NCI-H2029 (cell line): ENCODE measurements around the gene PSME4.
"Not testable (repeated sequence)": the region's sequence is repeated elsewhere in the genome, so short reads cannot be mapped to it uniquely, and the experiment has no call there.

Source experiments
- DNase-seq: peaks from one replicate; lab custom pipeline; 2025; lab: John Stamatoyannopoulos, UW

The PSME4 gene

DNA sequence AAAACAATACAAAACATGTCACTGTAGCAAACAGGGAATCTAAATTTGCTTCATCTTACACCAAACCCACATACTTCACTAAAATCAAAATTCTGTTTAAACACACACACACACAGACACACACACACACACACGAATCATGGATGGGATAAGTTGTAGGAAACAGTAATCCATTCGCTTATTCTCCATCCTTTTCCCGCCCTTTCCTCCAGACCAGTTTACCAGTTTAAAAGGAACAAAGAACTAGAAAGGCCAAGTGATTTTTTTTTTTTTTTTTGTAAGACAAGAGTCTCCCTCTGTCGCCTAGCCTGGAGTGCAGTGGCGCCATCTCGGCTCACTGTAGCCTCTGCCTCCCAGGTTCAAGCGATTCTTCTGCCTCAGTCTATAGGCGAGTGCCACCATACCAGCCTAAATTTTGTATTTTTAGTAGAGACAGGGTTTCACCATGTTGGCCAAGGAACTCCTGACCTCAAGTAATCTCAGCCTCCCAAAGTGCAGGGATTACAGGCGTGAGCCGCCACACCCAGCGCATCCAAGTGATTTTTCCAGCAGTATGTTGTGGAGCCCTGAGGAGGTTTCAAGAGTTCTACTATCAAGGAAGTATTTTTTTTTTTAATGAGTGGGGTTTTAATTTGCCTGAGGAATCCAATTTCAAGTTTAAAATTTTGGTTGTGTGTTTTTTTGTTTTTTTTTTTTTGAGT, 5.7 kb downstream of the PSME4 start:
- DNase-seq: no peak

DNA sequence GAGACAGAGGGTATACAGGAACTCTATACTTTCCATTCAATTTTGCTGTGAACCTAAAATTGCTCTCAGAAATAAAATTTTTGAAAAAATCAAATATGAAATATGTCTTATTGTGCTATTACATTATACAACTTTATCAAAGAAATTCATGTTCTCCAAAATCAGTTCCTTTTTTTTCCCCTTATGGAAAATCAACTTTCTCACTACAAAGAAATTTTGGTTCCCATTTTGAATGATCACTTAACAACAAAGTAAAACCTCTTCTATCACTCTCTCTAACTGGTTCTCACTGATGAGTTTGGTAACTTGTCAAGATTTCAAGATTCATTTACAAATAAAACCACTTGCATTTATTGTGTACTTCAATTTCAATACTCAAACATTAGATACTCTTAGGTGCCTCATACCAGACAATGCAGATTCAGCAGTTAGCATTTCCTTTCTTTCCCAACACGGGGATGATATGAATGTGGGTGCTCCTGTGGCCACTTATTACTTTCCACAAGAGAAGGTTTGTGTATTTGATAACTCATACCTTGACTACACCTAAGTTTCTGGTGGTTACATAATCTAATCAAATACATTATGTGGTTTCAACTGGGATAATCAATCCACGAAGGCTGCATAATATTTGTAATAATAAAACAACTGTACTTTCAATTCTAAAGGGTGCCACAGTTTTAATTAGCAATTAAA, 6.4 kb downstream of the PSME4 start:
- DNase-seq: no peak

DNA sequence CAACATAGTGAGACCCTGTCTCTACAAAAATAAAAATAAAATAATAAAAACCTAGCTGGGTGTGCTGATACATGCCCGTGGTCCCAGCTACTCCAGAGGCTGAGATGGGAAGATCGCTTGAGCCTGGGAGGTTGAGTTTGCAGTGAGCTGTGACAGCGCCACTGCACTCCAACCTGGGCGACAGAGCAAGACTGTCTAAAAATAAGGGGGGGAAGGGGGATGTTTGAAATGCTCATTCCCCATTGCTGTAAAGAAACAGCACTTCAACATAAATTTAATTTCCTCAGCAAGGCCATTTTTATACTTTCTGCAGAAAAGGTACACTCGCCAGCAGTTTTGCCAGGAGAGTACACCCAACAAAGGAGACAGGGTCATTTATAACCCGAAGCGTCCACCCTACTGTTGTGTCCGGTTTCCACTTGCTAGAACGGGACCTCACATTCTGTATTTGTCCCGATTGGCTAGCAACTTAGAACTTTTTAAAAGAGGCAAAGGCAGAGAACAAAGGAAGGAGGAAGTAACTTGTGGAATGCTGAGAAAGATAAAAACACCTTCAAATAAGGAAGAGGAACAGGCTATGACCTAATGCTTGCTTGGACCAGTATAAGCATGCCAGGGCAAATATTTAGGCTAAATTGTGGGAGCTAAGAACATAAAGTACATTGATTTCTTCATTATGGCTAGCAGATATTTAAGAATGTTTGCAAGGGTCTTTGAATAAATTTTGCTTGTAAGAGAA, 9.1 kb downstream of the PSME4 start:
- not testable (repeated sequence) for DNase-seq

DNA sequence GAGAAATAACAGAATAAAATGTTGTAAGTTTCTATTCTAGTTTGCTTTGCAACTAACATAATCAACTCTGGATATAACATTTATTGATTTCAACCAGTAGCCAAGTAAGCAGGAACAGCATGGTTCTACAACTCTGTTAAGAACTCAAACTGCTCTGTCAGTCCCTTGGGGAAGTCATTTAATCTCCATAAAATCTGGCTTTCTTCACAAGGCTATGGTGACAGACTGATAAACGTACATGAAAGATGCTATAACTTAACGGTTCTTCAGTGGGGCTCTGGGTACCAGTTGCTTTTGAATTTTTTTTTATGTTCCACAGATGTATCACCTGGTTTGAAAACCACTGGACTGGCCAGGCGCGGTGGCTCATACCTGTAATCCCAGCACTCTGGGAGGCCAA, 10.3 kb downstream of the PSME4 start:
- no peak for DNase-seq

DNA sequence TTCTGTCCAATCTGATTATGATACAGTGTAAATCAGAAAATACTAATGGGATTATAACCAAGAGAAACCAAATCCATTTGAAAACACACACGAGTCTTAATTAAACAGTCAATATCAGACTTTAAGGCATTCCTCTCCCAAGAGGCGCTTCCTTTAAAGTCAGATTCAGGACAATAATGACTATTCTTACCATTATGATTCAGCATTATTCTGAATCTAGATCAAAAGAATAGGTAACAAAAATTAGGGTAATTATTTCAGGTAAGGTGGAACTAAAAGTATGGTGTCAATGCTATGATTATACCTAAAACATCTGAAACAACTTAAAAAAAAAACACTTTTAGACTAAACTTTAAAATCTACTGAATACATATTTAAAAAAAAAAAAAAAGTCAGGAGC, 12.3 kb downstream of the PSME4 start:
- no peak for DNase-seq

DNA sequence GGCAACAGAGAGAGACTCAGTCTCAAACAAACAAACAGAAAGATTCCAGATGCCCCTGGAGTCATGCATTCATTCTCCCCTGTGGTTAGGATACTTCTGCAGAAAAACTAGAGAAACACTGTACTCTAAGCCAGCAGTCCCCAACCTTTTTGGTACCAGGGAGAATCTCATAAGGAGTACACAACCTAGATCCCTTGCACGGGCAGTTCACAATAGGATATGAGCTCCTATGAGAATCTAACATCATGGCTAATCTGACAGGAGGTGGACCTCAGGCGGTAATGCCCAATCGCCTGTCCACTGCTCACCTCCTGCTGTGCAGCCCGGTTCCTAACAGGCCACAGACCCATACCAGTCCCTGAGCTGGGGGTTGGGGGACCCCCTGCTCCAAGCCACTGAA, 18.3 kb downstream of the PSME4 start:
- DNase-seq: no peak

DNA sequence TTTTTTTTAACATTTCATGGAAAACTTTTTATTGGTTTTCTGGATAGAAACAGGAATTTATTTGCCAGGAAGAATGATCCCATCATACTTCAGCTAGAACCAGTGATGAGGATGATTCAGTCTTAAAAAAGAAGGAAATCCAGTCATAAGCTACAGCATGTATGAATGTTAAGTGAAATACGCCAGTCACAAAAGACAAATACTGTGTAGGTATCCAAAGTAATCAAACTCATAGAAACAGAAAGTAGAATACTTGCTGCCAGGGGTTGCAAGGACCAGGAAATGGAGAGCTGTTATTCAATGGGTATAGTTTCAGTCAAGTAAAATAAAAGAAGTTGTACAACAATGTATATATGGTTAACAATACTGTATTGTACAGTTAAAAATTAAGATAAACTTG, 21.3 kb downstream of the PSME4 start:
- no peak for DNase-seq

DNA sequence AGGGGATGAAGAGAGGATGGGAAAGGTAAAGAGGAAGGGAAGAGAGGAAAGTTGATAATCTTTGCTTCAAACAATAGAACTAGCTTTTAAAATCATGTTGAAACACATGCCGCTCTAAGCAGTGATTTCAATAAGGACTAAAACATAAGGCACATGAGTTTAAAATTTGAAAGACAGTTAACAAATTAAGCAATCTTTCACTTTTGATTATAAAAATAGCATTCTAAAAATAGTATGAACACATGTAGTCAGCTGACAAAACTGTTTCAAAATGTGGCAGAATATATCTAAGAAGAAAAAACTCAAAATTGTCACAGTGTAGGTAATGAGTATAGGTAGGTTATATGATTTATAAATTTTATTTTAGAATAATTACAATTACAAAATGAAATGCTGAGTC, 25.3 kb downstream of the PSME4 start:
- no peak for DNase-seq

DNA sequence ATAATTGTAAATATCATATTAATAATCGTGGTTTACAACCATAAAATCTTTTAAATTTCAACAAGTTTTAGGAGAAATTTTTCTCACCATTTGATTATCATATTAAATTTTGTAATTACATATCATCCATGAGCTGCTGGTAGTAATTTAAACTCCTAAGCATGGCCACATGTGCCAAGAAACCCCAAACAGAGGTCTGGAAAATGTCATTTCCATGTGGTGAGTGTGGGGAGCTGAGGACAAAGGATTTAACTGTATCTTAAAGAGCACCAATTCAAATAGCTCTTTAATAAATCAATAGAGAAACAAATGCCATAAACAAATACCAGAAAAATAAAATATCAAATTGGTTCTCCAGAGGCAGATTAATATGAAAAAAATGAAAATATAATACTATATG, 26.3 kb downstream of the PSME4 start:
- no peak for DNase-seq

DNA sequence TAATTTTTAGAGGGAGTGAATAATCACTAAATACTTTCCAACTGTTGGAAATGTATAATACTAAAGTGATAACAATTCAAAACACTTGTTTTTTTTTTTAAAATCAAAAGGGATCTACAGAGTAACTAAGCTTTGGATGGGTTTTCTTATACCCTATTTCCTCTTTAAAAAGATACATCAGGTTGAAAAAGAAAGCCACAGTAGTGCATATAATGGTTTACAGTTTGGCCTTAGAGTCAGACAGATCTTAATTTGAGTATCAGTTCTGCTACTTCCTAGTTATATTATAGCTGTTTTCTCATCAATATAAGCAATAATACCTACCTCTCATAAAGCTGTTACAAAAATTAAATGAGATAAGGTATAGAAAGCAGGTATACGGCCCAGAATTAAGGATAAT, 28.5 kb downstream of the PSME4 start:
- no peak for DNase-seq

DNA sequence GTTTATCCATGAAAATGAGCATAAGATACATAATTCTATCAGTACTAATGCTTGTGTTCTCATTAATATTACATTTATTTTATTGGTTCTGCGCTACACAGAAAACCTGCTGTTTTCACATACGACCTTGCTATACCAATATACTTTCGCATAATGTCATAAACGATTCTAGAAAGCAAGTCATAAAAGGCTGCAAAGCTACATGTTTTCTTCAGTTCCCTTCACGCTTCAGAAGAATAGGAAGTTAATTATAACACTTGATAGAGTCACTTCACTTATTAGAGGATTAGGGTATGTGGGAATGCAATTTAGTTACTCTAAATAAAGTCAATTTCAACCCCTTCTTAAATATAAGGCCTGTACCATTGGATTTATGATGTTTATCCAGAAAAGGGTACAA, 29.0 kb downstream of the PSME4 start:
- DNase-seq: no peak

DNA sequence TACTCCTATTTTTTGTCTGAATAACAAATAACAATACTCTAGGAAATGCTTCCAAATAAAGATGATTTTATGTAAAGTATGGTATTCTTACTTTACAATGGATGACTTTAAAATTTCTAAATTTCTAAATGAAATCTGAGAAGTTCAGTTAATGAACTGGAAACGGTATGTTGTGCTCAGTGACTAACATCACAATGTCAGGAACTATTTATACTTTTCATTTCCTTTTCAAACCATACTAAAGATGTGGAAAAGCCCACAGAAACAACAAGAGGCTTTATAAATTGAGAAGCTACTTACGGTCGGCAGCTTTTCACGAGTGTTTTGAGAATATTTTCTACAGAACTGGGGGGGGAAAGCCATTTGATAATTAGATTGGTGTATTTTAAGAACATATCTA, 31.1 kb downstream of the PSME4 start:
- DNase-seq: no peak

DNA sequence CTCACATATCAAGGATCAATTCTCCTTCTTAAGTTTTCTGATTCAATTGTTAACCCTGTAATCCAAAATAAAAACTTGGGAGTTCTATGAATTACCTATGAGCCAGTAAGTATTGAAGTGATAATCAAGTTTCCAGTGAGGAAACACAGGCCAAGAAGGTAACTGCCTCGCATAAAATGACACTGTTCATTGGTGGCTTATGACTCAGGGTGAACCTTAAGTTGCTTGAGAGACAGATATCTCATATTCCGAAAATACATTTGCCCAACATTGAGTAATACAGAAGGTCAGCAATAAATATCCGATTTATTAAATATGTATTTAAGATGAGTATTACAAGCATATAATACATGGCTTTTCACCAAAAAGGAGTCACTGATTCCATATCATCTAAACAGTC, 31.9 kb downstream of the PSME4 start:
- no peak for DNase-seq

DNA sequence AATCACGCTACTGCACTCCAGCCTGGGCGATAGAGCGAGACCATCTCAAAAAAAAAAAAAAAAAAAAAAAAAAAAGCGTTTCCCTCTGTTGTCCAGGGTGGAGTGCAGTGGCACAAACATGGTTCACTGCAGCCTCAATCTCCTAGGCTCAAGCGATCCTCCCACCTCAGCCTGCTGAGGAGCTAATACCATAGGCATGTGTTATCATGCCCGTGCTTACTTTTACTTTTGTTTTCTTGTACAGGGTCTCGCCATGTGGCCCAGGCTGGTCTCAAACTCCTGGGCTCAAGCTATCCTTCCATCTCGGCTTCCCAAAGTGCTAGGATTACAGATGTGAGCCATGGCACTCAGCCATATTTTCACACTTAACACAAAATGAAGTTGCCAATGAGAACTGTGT, 37.5 kb downstream of the PSME4 start:
- DNase-seq: no peak

DNA sequence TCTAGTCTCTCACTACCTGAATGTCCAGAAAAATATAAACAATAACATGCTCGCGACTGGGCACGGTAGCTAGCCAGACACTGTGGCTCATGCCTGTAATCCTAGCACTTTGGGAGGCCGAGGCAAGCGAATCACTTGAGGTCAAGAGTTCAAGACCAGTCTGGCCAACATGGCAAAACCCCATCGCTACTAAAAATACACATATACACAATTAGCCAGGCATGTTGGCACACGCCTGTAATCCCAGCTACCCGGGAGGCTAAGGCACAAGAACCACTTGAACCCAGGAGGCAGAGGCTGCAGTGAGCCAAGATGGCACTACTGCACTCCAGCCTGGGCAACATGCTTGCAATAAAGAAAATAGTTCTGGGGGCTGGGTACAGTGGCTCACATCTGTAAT, 44.5 kb downstream of the PSME4 start:
- not testable (repeated sequence) for DNase-seq

DNA sequence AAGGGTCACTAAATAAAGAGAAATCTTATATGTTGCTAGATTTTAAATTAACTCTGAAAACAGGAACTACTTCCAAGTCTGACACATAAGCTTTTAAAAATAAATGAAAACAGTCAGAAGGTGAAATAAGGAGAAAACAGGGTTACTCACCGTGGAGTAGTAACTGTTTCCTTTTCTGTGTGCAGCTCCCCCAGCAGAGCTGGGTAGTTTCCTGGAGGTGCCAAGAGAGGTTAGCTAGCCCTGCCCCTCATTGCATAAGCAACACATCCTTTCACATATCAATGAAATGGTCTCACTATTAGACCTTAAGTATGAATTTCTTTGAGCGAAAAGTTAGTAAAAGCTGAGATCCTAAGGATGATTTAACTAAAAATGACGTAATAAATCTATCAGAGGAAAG, 57.1 kb downstream of the PSME4 start:
- no peak for DNase-seq

DNA sequence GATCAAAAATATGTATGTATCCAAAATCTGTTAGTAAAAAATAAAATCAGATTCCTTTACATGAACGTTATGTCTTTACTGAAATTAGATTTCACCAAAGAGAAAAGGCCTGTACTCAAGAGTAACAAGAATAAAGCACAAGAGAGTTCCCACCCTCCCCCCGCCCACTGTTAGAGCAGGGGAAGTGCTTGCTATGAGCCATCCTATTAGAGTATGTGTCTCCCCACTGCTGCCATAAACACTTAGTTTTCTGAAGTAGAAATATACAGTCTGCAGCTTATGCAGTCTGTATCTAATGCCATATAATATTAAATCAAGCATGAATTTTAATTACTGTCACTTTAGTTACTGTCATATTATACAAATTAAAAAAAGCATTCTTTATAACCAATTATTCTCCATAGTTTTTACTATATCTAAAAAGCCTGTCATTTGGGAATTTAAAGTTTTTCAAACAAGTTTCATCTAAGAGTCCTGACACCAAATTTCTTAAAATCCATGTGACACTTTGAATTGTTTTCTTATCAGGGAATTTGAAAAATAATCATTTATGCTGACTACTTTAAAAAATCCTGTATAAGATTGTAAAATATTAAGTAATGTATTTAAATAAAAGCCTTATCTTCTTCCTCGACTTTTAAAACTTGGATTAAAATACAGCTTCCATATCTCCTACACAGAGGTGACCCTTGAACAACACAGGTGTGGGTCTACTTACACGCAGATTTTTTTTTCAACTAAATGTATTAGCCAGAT, 59.2 kb downstream of the PSME4 start:
- no peak for DNase-seq

DNA sequence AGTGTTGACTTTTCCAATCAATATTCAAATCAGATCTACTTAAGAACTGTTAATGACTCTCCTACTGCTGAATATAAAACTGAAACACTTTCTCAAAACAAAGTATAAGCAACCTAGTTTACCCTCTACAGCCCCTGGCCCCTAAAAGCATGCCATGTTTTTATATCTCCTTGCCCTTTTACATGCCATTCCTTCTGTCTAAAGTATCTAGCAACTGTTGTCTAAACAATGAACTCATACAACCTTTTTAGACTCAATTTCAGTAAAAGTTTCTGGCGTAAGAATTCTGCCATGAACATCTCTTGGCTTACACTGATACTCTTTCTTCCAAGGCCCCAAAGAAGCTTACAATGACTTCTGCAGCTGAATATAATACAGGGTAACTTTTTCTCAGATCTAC, 63.2 kb downstream of the PSME4 start:
- DNase-seq: no peak

DNA sequence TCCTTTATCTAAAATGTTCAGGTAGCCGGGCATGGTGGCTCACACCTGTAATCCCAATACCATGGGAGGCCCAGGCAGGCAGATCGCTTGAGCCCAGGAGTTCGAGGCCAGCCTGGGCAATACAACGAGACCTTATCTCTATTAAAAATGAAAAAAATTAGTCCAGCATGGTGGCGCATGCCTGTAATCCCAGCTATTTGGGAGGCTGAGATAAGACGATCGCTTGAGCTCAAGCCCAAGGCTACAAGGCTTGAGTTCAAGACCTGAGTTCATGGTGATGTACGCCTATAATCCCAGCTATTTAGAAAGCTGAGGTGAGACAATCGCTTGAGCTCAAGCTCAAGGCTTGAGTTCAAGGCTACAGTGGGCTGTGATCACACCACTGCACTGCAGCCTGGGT, 65.4 kb downstream of the PSME4 start:
- DNase-seq: no peak

DNA sequence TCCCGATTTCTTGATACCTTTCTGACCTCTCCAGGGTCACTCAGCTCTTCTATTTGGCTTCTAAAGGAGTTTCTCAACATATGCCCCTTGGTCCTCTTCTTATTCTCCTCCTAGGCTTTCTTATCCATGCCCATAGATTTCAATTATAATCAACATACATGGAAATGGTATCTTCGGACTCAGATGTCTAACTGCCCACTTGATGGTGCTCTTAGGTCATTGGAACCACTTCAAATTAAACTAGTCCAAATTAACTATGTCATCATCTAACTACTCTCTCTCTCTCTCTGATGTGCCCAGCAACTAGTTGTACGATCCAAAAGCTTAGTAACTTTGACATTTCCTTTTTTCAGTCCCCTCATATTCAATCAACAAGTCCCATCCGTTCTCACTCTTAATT, 67.8 kb downstream of the PSME4 start:
- no peak for DNase-seq

DNA sequence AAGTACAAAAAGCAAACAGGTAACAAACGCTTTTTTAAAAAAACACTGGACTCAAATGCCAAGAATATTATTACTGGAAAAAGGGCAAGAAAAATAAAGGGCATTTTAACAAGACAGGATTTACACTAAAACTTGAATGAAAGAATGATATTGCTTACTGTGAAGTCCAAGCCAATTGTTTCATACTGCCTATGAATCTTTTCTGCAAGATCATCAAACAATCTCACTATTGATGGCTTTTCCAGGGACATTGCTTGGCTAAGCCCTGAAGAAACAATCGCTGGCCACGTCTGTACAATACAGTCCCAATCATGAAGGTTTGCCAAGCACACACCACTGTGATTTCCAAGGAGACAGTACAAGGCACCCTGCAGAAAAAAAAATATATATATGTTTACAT, 69.6 kb downstream of the PSME4 start:
- no peak for DNase-seq

DNA sequence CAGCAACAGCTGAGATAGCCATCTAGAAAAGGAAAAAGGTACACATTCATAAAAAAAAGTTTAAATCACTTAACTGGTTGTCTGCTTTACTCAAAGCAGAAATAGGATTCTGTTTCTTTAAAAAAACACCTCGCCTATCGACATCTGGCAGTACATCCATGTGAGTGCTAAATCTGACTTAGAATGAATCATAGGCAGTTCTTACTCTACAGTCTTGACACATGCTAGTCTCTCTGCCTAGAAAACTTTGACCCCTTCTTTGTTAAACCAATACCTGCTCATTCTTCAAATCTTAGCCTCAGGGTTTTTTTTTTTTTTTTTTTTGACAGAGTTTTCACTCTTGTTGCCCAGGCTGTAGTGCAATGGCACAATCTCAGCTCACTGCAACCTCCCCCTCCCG, 73.9 kb downstream of the PSME4 start:
- no peak for DNase-seq
